C4-2B (cell line): Measurements from ENCODE around the gene ANKS1B.

Experiments used
- ZFX ChIP-seq: fragments of 450-650 bp; IDR thresholded peaks from 2 replicates; pipeline ENCODE4 v1.6.1; 2017
- TF ChIP-seq, protein P1 (sequence below): fragments of 450-650 bp; conservative IDR thresholded peaks from 2 replicates; pipeline ENCODE4 v1.5.1; 2017; ENCODE audit warnings: mild to moderate bottlenecking

DNA sequence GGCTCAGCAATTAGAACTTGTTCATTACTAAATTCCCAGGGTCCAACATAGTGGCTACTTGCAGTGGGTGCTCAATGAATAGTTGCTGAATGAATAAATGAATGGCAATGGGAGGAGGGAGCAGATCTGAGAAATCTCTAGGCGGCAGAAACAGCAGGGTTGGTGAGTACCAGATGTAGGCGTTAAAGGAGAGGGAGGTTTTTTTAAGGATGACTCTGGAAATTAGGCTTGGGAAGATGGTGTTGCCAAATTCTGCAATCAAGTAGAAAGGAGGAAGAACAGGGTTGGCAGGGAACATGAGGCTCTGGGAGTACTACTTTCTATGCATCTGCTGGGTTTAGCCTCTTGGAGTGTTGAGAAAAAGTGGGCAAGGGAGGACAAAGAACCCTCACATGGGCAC lies 1132.6 kb downstream of the ANKS1B start:
- TF ChIP-seq, protein P1, sequence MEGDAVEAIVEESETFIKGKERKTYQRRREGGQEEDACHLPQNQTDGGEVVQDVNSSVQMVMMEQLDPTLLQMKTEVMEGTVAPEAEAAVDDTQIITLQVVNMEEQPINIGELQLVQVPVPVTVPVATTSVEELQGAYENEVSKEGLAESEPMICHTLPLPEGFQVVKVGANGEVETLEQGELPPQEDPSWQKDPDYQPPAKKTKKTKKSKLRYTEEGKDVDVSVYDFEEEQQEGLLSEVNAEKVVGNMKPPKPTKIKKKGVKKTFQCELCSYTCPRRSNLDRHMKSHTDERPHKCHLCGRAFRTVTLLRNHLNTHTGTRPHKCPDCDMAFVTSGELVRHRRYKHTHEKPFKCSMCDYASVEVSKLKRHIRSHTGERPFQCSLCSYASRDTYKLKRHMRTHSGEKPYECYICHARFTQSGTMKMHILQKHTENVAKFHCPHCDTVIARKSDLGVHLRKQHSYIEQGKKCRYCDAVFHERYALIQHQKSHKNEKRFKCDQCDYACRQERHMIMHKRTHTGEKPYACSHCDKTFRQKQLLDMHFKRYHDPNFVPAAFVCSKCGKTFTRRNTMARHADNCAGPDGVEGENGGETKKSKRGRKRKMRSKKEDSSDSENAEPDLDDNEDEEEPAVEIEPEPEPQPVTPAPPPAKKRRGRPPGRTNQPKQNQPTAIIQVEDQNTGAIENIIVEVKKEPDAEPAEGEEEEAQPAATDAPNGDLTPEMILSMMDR, result no peak
- TF ChIP-seq ZFX, result no peak
